HEK293T (cell line): ENCODE measurements around the gene VIPR2.

Experiments
- CTCF ChIA-PET: fragments of 350-600 bp; formaldehyde crosslinking; extraction: SDS; loops from one replicate; lab custom pipeline; 2021; ENCODE audit warnings: antibody characterized with exemption, inconsistent platforms; lab: Yijun Ruan, JAX
- POLR2A ChIA-PET: fragments of 350-600 bp; formaldehyde crosslinking; extraction: SDS; loops from one replicate; lab custom pipeline; 2020; ENCODE audit warnings: antibody characterized with exemption, inconsistent platforms; lab: Yijun Ruan, JAX
- DNase-seq: peaks from one replicate; pipeline ENCODE4 v3.0.0; 2012; ENCODE audit warnings: mixed read lengths; ENCODE audit errors: extremely low spot score
- ARNT ChIP-seq: fragments of 450-650 bp; IDR thresholded peaks from 2 replicates; pipeline ENCODE4 v1.6.1; 2017; ENCODE audit warnings: mild to moderate bottlenecking
- BHLHE40 ChIP-seq: fragments of 450-650 bp; IDR thresholded peaks from 2 replicates; pipeline ENCODE4 v1.6.1; 2016; ENCODE audit warnings: mild to moderate bottlenecking, moderate library complexity, borderline replicate concordance
- CTBP1 ChIP-seq: fragments of 450-650 bp; IDR thresholded peaks from 2 replicates; pipeline ENCODE4 v1.6.1; 2016; ENCODE audit warnings: borderline replicate concordance
- ELF4 ChIP-seq: fragments of 450-650 bp; IDR thresholded peaks from 2 replicates; pipeline ENCODE4 v1.6.1; 2017; ENCODE audit warnings: antibody characterized with exemption
- FOXA1 ChIP-seq: fragments of 450-650 bp; IDR thresholded peaks from 2 replicates; pipeline ENCODE4 v1.6.1; 2016; ENCODE audit warnings: mild to moderate bottlenecking
- FOXK2 ChIP-seq: fragments of 450-650 bp; IDR thresholded peaks from 2 replicates; pipeline ENCODE4 v1.6.1; 2016; ENCODE audit warnings: mild to moderate bottlenecking
- FOXM1 ChIP-seq: fragments of 450-650 bp; IDR thresholded peaks from 2 replicates; pipeline ENCODE4 v1.6.1; 2017; ENCODE audit warnings: mild to moderate bottlenecking, borderline replicate concordance
- HDGF ChIP-seq: fragments of 450-650 bp; IDR thresholded peaks from 2 replicates; pipeline ENCODE4 v1.6.1; 2017; ENCODE audit warnings: antibody characterized with exemption, borderline replicate concordance
- L3MBTL2 ChIP-seq: fragments of 450-650 bp; conservative IDR thresholded peaks from 2 replicates; pipeline ENCODE4 v1.6.1; 2016; ENCODE audit warnings: mild to moderate bottlenecking
- LEF1 ChIP-seq: fragments of 450-650 bp; IDR thresholded peaks from 2 replicates; pipeline ENCODE4 v1.6.1; 2017; ENCODE audit warnings: mild to moderate bottlenecking, borderline replicate concordance
- NFRKB ChIP-seq: fragments of 450-650 bp; IDR thresholded peaks from 2 replicates; pipeline ENCODE4 v1.6.1; 2016; ENCODE audit warnings: mild to moderate bottlenecking, moderate library complexity
- PKNOX1 ChIP-seq: fragments of 450-650 bp; IDR thresholded peaks from 2 replicates; pipeline ENCODE4 v1.6.1; 2016
- SP1 ChIP-seq: fragments of 450-650 bp; IDR thresholded peaks from 2 replicates; pipeline ENCODE4 v1.6.1; 2017
- SUZ12 ChIP-seq: fragments of 450-650 bp; IDR thresholded peaks from 2 replicates; pipeline ENCODE4 v1.6.1; 2016; ENCODE audit warnings: mild to moderate bottlenecking
- TARDBP ChIP-seq: fragments of 450-650 bp; IDR thresholded peaks from 2 replicates; pipeline ENCODE4 v1.6.1; 2016
- ZNF384 ChIP-seq: fragments of 450-650 bp; IDR thresholded peaks from 2 replicates; pipeline ENCODE4 v1.6.1; 2016

The VIPR2 gene

GRCh38 chr7:159028508-159029401 is 115.9 kb downstream of the VIPR2 start:
- ChIA-PET POLR2A (no interaction called here), CTCF (interaction anchor here (0.8 to 1.0 kb wide), 2 partner anchors 28 to 52 kb away, joined by 3 to 5 read pairs; no protein-coding TSS in a partner anchor)
- no peak for TF ChIP-seq ARNT
- DNase-seq: no peak

- no peak for TF ChIP-seq TARDBP
- no peak for TF ChIP-seq FOXK2
- no peak for TF ChIP-seq BHLHE40
- TF ChIP-seq ZNF384: no peak
- TF ChIP-seq L3MBTL2: no peak
- TF ChIP-seq HDGF: no peak
- TF ChIP-seq SP1: no peak
- TF ChIP-seq FOXA1: no peak
- TF ChIP-seq SUZ12: no peak
- TF ChIP-seq ELF4: no peak
- TF ChIP-seq FOXM1: no peak
- TF ChIP-seq NFRKB: no peak
- TF ChIP-seq ARNT: no peak
- no peak for TF ChIP-seq PKNOX1
- no peak for TF ChIP-seq CTBP1
- TF ChIP-seq LEF1: no peak
- ChIA-PET POLR2A (no interaction called here), CTCF (interaction anchor here (0.8 kb wide), 1 partner anchor 51 kb away, joined by 5 read pairs; no protein-coding TSS in a partner anchor)
- no peak for DNase-seq
Measured at GRCh38 chr7:159027789-159028507, 116.7 kb downstream of the VIPR2 start.

GRCh38 chr7:159027056-159027788 is 117.4 kb downstream of the VIPR2 start:
- TF ChIP-seq LEF1: no peak
- no peak for TF ChIP-seq FOXA1
- TF ChIP-seq FOXK2: no peak
- TF ChIP-seq PKNOX1: no peak
- TF ChIP-seq ELF4: no peak
- no peak for TF ChIP-seq TARDBP
- TF ChIP-seq L3MBTL2: no peak
- no peak for TF ChIP-seq SP1
- no peak for TF ChIP-seq NFRKB
- TF ChIP-seq FOXM1: no peak
- no peak for TF ChIP-seq SUZ12
- POLR2A ChIA-PET: no interaction called here
- CTCF ChIA-PET: no interaction called here
- DNase-seq: no peak

GRCh38 chr7:159026271-159027055 is 118.2 kb downstream of the VIPR2 start:
- TF ChIP-seq ZNF384: no peak
- TF ChIP-seq SP1: no peak
- no peak for TF ChIP-seq FOXK2
- no peak for TF ChIP-seq SUZ12
- no peak for TF ChIP-seq PKNOX1
- no peak for TF ChIP-seq ARNT
- no peak for TF ChIP-seq TARDBP
- TF ChIP-seq BHLHE40: no peak
- TF ChIP-seq CTBP1: no peak
- TF ChIP-seq FOXA1: no peak
- TF ChIP-seq FOXM1: no peak
- TF ChIP-seq HDGF: no peak
- TF ChIP-seq LEF1: no peak
- TF ChIP-seq NFRKB: no peak
- no peak for TF ChIP-seq L3MBTL2
- no peak for TF ChIP-seq ELF4
- ChIA-PET CTCF (no interaction called here), POLR2A (no interaction called here)
- no peak for DNase-seq
